Measurements from ENCODE around the gene LUZP1. TPM values are rescaled to one million over a fixed set of nuclear protein-coding genes. Genes with fewer than 3 reads are reported as not detected.
A peak's percentile ranks its signal among the peaks of the same experiment; 100 is the strongest.

Gene LUZP1
- total RNA-seq, 1 experiment from 2014 or later: 43.4 TPM

GRCh38 chr1:23217421-23218115 lies 48.9 kb upstream of the LUZP1 start, which contains the start of gene HTR1D:
HTR1D (minus strand) TSS chr1:23217502; CDS start chr1:23194219, 23,283 bp downstream.
- H3K4me1 Mint-ChIP-seq: peaks cover 20% of the 10 kb centered on the region
- ChIA-PET CTCF (interaction anchor here (0.7 to 3.2 kb wide), 24 partner anchors 8 to 513 kb away, joined by 3 to 48 read pairs (median 4); partner anchors contain the start of gene HNRNPR), POLR2A (interaction anchor here (1.9 kb wide), 1 partner anchor 46 kb away, joined by 8 read pairs; no protein-coding TSS in a partner anchor)
- peak within 1 kb of the TSS; percentile 65 for H3K4me3 Mint-ChIP-seq
- no peak within 1 kb of the TSS for H3K27ac Mint-ChIP-seq
- peak; percentile 79 for DNase-seq (ENCODE audit: low spot score)
- no peaks in the 10 kb centered on the region for H3K9me3 Mint-ChIP-seq
- peaks cover 27% of the 10 kb centered on the region for H3K27me3 Mint-ChIP-seq (ENCODE audit: low read depth)
- TF ChIP-seq PRRX2 (CRISPR knock-in tag; IDR thresholded peaks at IDR 0.05) (no peak), NR3C1 (CRISPR knock-in tag; conservative IDR thresholded peaks at IDR 0.05; ENCODE audit: low read depth) (no peak), FOXP4 (CRISPR knock-in tag; IDR thresholded peaks at IDR 0.05) (no peak), ZNF121 (CRISPR knock-in tag; IDR thresholded peaks at IDR 0.05) (no peak), FOXK1 (CRISPR knock-in tag; IDR thresholded peaks at IDR 0.05) (0 out of 2 replicates have a peak, but pooled peaks have one; percentile 9), TEAD1 (CRISPR knock-in tag; IDR thresholded peaks at IDR 0.05) (no peak), PREB (CRISPR knock-in tag; IDR thresholded peaks at IDR 0.05; ENCODE audit: borderline replicate concordance) (no peak), IRF1 (CRISPR knock-in tag; IDR thresholded peaks at IDR 0.05) (no peak), CTCF (IDR thresholded peaks at IDR 0.05) (no peak), OVOL2 (CRISPR knock-in tag; IDR thresholded peaks at IDR 0.05; ENCODE audit: borderline replicate concordance) (no peak), GRHL2 (CRISPR knock-in tag; IDR thresholded peaks at IDR 0.05; ENCODE audit: insufficient replicate concordance, severe bottlenecking) (no peak), CBFB (CRISPR knock-in tag; IDR thresholded peaks at IDR 0.05; ENCODE audit: low read depth) (no peak), CREM (CRISPR knock-in tag; IDR thresholded peaks at IDR 0.05) (no peak), ATF1 (CRISPR knock-in tag; IDR thresholded peaks at IDR 0.05) (0 out of 2 replicates have a peak, but pooled peaks have one; percentile 72), ZNF281 (CRISPR knock-in tag; IDR thresholded peaks at IDR 0.05) (no peak), ZNF263 (CRISPR knock-in tag; IDR thresholded peaks at IDR 0.05; ENCODE audit: low read depth) (peak; percentile 93), KAT7 (CRISPR knock-in tag; IDR thresholded peaks at IDR 0.05; ENCODE audit: borderline replicate concordance) (no peak), E2F5 (CRISPR knock-in tag; IDR thresholded peaks at IDR 0.05) (peak; percentile 65), CREB1 (CRISPR knock-in tag; IDR thresholded peaks at IDR 0.05) (no peak), ZNF423 (CRISPR knock-in tag; IDR thresholded peaks at IDR 0.05) (no peak)
- TF ChIP-seq, protein P1, sequence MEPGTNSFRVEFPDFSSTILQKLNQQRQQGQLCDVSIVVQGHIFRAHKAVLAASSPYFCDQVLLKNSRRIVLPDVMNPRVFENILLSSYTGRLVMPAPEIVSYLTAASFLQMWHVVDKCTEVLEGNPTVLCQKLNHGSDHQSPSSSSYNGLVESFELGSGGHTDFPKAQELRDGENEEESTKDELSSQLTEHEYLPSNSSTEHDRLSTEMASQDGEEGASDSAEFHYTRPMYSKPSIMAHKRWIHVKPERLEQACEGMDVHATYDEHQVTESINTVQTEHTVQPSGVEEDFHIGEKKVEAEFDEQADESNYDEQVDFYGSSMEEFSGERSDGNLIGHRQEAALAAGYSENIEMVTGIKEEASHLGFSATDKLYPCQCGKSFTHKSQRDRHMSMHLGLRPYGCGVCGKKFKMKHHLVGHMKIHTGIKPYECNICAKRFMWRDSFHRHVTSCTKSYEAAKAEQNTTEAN (CRISPR knock-in tag; IDR thresholded peaks at IDR 0.05): no peak
- ATAC-seq: peak; percentile 64
- H3K36me3 Mint-ChIP-seq: no peaks in the 10 kb centered on the region
